SK-N-SH (cell line): Measurements from ENCODE around the gene VMP1.

Experiments used
- CHD2 ChIP-seq: fragments of 150-350 bp; IDR thresholded peaks from 2 replicates; pipeline ENCODE4 v1.6.1; 2018; ENCODE audit warnings: low read length; ENCODE audit not compliant: partially characterized antibody
- CTCF ChIP-seq: fragments of 200-600 bp; sonication (generic); IDR thresholded peaks from 2 replicates; pipeline ENCODE4 v1.6.1; 2017; ENCODE audit warnings: antibody characterized with exemption, mild to moderate bottlenecking, moderate library complexity
- GABPA ChIP-seq: IDR thresholded peaks from 2 replicates; pipeline ENCODE4 v1.4.0; 2012; ENCODE audit warnings: low read depth, mild to moderate bottlenecking
- GATA2 ChIP-seq: sonication (generic); formaldehyde crosslinking; IDR thresholded peaks from 2 replicates; pipeline ENCODE4 v1.5.0; 2020; ENCODE audit warnings: mild to moderate bottlenecking, missing genetic modification reagents
- MAX ChIP-seq: IDR thresholded peaks from 2 replicates; pipeline ENCODE4 v1.4.0; 2012; ENCODE audit warnings: low read depth
- POLR2AphosphoS5 ChIP-seq: IDR thresholded peaks from 2 replicates; pipeline ENCODE4 v1.6.1; 2012; ENCODE audit warnings: low read depth, low read length
- RAD21 ChIP-seq: IDR thresholded peaks from 2 replicates; pipeline ENCODE4 v1.6.1; 2012; ENCODE audit warnings: mild to moderate bottlenecking, low read length
- REST ChIP-seq: IDR thresholded peaks from 2 replicates; pipeline ENCODE4 v1.6.1; 2012; ENCODE audit warnings: mild to moderate bottlenecking, low read depth, low read length, moderate library complexity
- TAF1 ChIP-seq: IDR thresholded peaks from 2 replicates; pipeline ENCODE4 v1.6.1; 2012; ENCODE audit warnings: low read depth, mild to moderate bottlenecking, low read length, moderate library complexity, borderline replicate concordance

GRCh38 chr17:59734226-59734625 is 26.8 kb downstream of the VMP1 start:
- no peak for TF ChIP-seq CTCF
- no peak for TF ChIP-seq POLR2AphosphoS5
- no peak for TF ChIP-seq REST
- TF ChIP-seq CHD2 = no peak
- TF ChIP-seq GABPA = no peak
- no peak for TF ChIP-seq TAF1
- no peak for TF ChIP-seq RAD21
- TF ChIP-seq MAX = no peak
- no peak for TF ChIP-seq GATA2 (CRISPR knock-in tag)
